ENCODE data around the gene PAX6. TPM values are rescaled to one million over a fixed set of nuclear protein-coding genes. Genes with fewer than 3 reads are reported as not detected.

Gene PAX6
- total RNA-seq, 1 experiment from 2014 or later, result 29.0 TPM

DNA sequence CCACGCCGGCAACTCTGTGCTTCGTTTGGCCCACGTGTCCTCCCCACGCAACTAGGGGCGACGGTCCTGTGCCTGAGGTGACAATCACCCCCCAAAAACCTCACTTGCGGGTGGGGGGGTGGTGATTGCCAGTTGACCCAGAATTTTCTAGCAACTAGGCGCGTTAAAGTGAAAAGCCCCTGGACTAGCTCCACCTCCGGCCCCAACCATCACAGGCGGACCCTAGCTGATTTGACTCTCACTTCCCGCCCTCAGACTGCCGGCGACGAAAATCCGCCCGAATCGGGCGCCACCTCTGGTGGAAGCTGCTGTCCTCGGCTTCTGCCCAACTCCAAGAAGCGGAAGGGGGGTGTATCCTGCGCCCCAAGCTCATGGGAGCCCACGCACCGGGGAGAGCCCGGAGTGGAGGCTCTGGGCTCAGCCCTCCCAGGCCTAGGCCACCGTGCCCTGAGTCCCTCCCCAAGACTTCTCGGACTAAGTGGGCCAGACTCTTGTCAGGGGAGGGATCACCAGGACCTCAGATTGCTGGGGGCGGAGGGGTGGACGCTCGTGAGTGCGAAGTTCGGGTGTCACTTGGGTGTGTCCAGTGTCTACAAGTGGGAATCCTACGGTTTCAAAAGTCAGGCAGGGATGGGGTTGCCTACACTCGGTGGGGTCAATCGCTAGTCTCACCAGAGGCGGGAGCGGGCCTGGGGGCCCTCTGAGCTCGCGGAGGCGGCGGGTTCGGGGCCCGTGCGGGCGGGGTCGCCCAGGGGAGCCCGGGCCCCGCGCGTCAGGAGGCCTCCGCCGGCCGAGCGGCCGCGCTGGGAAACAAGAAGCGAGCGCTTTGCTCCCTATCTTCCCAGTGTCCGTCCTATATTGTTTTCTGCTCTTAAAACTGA lies 12.3 kb downstream of the PAX6 start:
- Histone ChIP-seq H3K27me3 (ENCODE audit: insufficient read depth, low read depth) (no peaks in the 10 kb centered on the region), H3K4me1 (replicated peaks; ENCODE audit: insufficient read depth) (no peaks in the 10 kb centered on the region), H3F3A (ENCODE audit: insufficient read depth, low read depth) (no peaks in the 10 kb centered on the region), H3K9me2 (ENCODE audit: insufficient read depth) (no peaks in the 10 kb centered on the region), H3K27ac (no peak overlapping the region), H2AFZ (no peak overlapping the region), H3K9me3 (ENCODE audit: insufficient read depth, low read depth) (no peaks in the 10 kb centered on the region), H4K20me1 (ENCODE audit: insufficient read depth) (no peaks in the 10 kb centered on the region), H3K79me2 (ENCODE audit: low read depth) (no peaks in the 10 kb centered on the region), H3K36me3 (ENCODE audit: low read depth) (peaks cover 29% of the 10 kb centered on the region), H3K4me2 (no peak overlapping the region), H3K4me3 (no peak overlapping the region)
- no peak for TF ChIP-seq EZH2 (IDR thresholded peaks at IDR 0.05; ENCODE audit: low read depth)
- TF ChIP-seq, protein P1, sequence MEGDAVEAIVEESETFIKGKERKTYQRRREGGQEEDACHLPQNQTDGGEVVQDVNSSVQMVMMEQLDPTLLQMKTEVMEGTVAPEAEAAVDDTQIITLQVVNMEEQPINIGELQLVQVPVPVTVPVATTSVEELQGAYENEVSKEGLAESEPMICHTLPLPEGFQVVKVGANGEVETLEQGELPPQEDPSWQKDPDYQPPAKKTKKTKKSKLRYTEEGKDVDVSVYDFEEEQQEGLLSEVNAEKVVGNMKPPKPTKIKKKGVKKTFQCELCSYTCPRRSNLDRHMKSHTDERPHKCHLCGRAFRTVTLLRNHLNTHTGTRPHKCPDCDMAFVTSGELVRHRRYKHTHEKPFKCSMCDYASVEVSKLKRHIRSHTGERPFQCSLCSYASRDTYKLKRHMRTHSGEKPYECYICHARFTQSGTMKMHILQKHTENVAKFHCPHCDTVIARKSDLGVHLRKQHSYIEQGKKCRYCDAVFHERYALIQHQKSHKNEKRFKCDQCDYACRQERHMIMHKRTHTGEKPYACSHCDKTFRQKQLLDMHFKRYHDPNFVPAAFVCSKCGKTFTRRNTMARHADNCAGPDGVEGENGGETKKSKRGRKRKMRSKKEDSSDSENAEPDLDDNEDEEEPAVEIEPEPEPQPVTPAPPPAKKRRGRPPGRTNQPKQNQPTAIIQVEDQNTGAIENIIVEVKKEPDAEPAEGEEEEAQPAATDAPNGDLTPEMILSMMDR (conservative IDR thresholded peaks at IDR 0.05), result no peak
- no TSS peak for BruUV-seq (replicated peaks)
- no peak for DNase-seq
- ChIA-PET CTCF (no interaction called here), POLR2A (ENCODE audit: unreplicated experiment) (no interaction called here)
- intact Hi-C loops (cut with micrococcal nuclease; ENCODE audit: unreplicated experiment), result no loop called here

DNA sequence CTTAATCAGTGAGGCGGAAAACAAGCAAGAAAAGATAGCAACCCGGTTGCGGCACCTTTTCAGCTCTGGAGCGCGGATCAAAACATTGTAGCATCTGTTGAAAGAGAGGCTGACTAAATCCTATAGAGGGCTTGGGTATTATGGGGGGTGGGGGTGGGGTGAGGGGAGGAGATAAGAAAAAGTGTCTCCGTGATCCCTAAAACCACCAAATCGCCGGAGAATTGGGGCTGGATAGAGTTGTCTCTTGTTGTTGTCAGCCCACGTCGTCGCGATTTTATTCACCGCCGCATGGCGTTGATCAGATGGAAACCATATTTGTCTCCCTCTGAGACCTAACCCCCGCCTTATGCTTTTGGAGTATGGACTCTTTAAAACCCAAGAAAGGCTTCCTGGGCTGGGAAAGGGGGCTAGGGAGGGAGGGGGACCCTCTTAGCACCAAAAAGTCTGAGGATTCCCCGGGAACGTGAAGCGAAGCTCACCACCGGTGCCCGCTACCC lies 13.0 kb downstream of the PAX6 start:
- H3K4me2 ChIP-seq, result no peak overlapping the region

DNA sequence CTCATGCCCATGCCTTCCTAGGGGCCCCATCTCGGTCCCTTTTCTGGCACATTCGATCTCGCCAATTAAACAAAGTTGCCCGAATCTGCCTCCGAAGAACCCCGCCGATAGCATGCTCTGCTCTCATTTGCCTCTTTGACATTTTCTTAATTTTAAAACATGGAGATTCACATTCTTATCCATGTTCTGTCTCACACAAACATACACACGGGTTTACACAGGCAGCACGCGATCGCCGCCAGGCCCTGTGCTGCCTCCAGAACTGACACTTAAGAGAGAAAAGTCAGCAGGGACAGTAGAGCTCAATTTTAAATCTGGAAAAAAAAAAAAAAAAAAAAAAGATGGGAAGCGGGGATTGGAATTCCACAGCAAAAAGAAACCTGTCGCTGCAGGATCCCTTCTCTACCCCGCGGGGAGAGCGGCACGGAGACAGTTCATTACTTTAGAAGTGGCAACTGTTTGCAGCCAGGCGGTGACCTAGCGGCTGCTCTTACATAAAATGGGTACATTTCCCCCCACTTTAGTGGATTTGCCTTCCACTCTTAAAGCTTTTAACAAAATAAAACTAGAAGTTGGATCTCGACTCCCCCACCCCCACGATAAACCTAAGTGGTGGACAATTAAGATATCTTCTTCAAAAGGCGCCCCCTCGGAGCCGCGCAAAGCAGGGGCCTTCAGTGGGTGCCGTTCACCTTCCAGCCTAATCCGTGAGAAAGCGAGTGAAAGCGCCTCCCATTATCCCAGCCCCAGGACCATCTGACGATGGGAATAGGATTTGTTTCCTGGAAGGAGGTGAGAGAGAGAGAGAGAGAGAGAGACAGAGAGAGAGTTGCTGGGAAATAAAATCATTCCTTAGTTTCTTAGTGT lies 13.7 kb downstream of the PAX6 start:
- no peak overlapping the region for H2AFZ ChIP-seq
- no peak overlapping the region for H3K4me2 ChIP-seq
- no peaks in the 10 kb centered on the region for H4K20me1 ChIP-seq (ENCODE audit: insufficient read depth)
- H3K9me3 ChIP-seq (ENCODE audit: insufficient read depth, low read depth), result no peaks in the 10 kb centered on the region
- H3K9me2 ChIP-seq (ENCODE audit: insufficient read depth), result no peaks in the 10 kb centered on the region
- no peak for DNase-seq
- TF ChIP-seq, protein P1 (conservative IDR thresholded peaks at IDR 0.05), result no peak
- no peak for TF ChIP-seq EZH2 (IDR thresholded peaks at IDR 0.05; ENCODE audit: low read depth)
- no peaks in the 10 kb centered on the region for H3K27me3 ChIP-seq (ENCODE audit: insufficient read depth, low read depth)
- H3K4me1 ChIP-seq (replicated peaks; ENCODE audit: insufficient read depth), result no peaks in the 10 kb centered on the region
- POLR2A ChIA-PET (ENCODE audit: unreplicated experiment), result no interaction called here
- H3K4me3 ChIP-seq, result no peak overlapping the region
- H3K36me3 ChIP-seq (ENCODE audit: low read depth), result peaks cover 34% of the 10 kb centered on the region
- BruUV-seq (replicated peaks), result no TSS peak
- H3F3A ChIP-seq (ENCODE audit: insufficient read depth, low read depth), result no peaks in the 10 kb centered on the region
- H3K27ac ChIP-seq, result no peak overlapping the region
- CTCF ChIA-PET, result interaction anchor here (0.6 kb wide), 1 partner anchor 124 kb away, joined by 7 read pairs; no protein-coding TSS in a partner anchor
- H3K79me2 ChIP-seq (ENCODE audit: low read depth), result no peaks in the 10 kb centered on the region
- intact Hi-C loops (cut with micrococcal nuclease; ENCODE audit: unreplicated experiment), result no loop called here

More for the DNA sequence above, 13.0 kb downstream of the PAX6 start:
- H2AFZ ChIP-seq, result no peak overlapping the region
- no peak overlapping the region for H3K4me3 ChIP-seq
- ChIA-PET POLR2A (ENCODE audit: unreplicated experiment) (no interaction called here), CTCF (no interaction called here)
- H3K36me3 ChIP-seq (ENCODE audit: low read depth), result peaks cover 29% of the 10 kb centered on the region
- no peak overlapping the region for H3K27ac ChIP-seq
- intact Hi-C loops (cut with micrococcal nuclease; ENCODE audit: unreplicated experiment), result no loop called here
- H3K9me3 ChIP-seq (ENCODE audit: insufficient read depth, low read depth), result no peaks in the 10 kb centered on the region
- H3K9me2 ChIP-seq (ENCODE audit: insufficient read depth), result no peaks in the 10 kb centered on the region
- no peak for TF ChIP-seq EZH2 (IDR thresholded peaks at IDR 0.05; ENCODE audit: low read depth)
- TF ChIP-seq, protein P1 (conservative IDR thresholded peaks at IDR 0.05), result no peak
- no peaks in the 10 kb centered on the region for H3K79me2 ChIP-seq (ENCODE audit: low read depth)
- no peaks in the 10 kb centered on the region for H3K4me1 ChIP-seq (replicated peaks; ENCODE audit: insufficient read depth)
- H3F3A ChIP-seq (ENCODE audit: insufficient read depth, low read depth), result no peaks in the 10 kb centered on the region
- BruUV-seq (replicated peaks), result no TSS peak
- H3K27me3 ChIP-seq (ENCODE audit: insufficient read depth, low read depth), result no peaks in the 10 kb centered on the region
- H4K20me1 ChIP-seq (ENCODE audit: insufficient read depth), result no peaks in the 10 kb centered on the region
- DNase-seq, result no peak

Measured in PC-9 (cell line).